HEK293 (cell line): ENCODE data around the gene AZIN2.

Experiments used
- CTCF ChIA-PET: fragments of 350-600 bp; formaldehyde crosslinking; extraction: SDS; loops from one replicate; lab custom pipeline; 2021; ENCODE audit warnings: antibody characterized with exemption; lab: Yijun Ruan, JAX
- POLR2A ChIA-PET: fragments of 300-600 bp; formaldehyde crosslinking; extraction: SDS; loops from one replicate; lab custom pipeline; 2020; ENCODE audit warnings: antibody characterized with exemption, inconsistent platforms; lab: Yijun Ruan, JAX
- H3K27ac ChIP-seq: fragments of 200-500 bp; sonication (Bioruptor generic); 2 replicates; pipeline ENCODE4 v1.5.1; 2014; ENCODE audit warnings: low read depth, low read length, control low read depth, inconsistent platforms; ENCODE audit errors: extremely low read depth
- H3K36me3 ChIP-seq, 2 experiments: fragments of 200-500 bp in 1 of 2; sonication (Bioruptor generic) in 1 of 2; 1 replicate in 1 of 2; 2 replicates in 1 of 2; pipeline ENCODE4 v1.5.1; 2014 to 2017; ENCODE audit warnings: inconsistent platforms in 2 of 2, low read length in 2 of 2; ENCODE audit not compliant: control insufficient read depth in 2 of 2, insufficient read depth in 1 of 2
- H3K4me1 ChIP-seq: fragments of 200-500 bp; sonication (Bioruptor generic); 2 replicates; pipeline ENCODE4 v1.5.1; 2014; ENCODE audit warnings: mild to moderate bottlenecking, low read length, inconsistent platforms; ENCODE audit not compliant: control insufficient read depth, insufficient read depth
- H3K4me3 ChIP-seq: 2 replicates; pipeline ENCODE4 v1.5.1; 2011; ENCODE audit warnings: low read depth, mild to moderate bottlenecking, control low read depth, low read length, moderate library complexity
- H3K9me3 ChIP-seq: fragments of 200-500 bp; sonication (Bioruptor generic); 2 replicates; pipeline ENCODE4 v1.5.1; 2014; ENCODE audit warnings: low read depth, low read length, inconsistent platforms; ENCODE audit not compliant: control insufficient read depth, insufficient read depth
- GLIS2 ChIP-seq: fragments of 450-650 bp; formaldehyde crosslinking; IDR thresholded peaks from 2 replicates; pipeline ENCODE4 v1.5.1; 2016; ENCODE audit warnings: missing biosample characterization, missing genetic modification characterization
- PRDM6 ChIP-seq: fragments of 450-650 bp; formaldehyde crosslinking; IDR thresholded peaks from 2 replicates; pipeline ENCODE4 v1.5.1; 2017; ENCODE audit warnings: missing biosample characterization, missing genetic modification characterization
- ZIC2 ChIP-seq: fragments of 450-650 bp; formaldehyde crosslinking; IDR thresholded peaks from 2 replicates; pipeline ENCODE4 v1.5.1; 2016; ENCODE audit warnings: missing biosample characterization, missing genetic modification characterization
- ZNF157 ChIP-seq: fragments of 450-650 bp; formaldehyde crosslinking; IDR thresholded peaks from 2 replicates; pipeline ENCODE4 v1.5.1; 2016; ENCODE audit warnings: missing biosample characterization, missing genetic modification characterization
- ZNF24 ChIP-seq: fragments of 450-650 bp; formaldehyde crosslinking; IDR thresholded peaks from 2 replicates; pipeline ENCODE4 v1.5.1; 2016; ENCODE audit warnings: missing biosample characterization, missing genetic modification characterization
- ZNF571 ChIP-seq: fragments of 450-650 bp; formaldehyde crosslinking; IDR thresholded peaks from 2 replicates; pipeline ENCODE4 v1.5.0; 2017; ENCODE audit warnings: missing biosample characterization, missing genetic modification characterization
- ZNF639 ChIP-seq: fragments of 450-650 bp; formaldehyde crosslinking; IDR thresholded peaks from 2 replicates; pipeline ENCODE4 v1.5.1; 2016; ENCODE audit warnings: missing biosample characterization, missing genetic modification characterization
- ZNF701 ChIP-seq: fragments of 450-650 bp; formaldehyde crosslinking; IDR thresholded peaks from 2 replicates; pipeline ENCODE4 v1.5.1; 2016; ENCODE audit warnings: missing biosample characterization, missing genetic modification characterization
- ZNF768 ChIP-seq: fragments of 450-650 bp; formaldehyde crosslinking; IDR thresholded peaks from 2 replicates; pipeline ENCODE4 v1.5.1; 2018; ENCODE audit warnings: missing biosample characterization, mild to moderate bottlenecking, missing genetic modification characterization
- ZNF791 ChIP-seq: fragments of 450-650 bp; formaldehyde crosslinking; IDR thresholded peaks from 2 replicates; pipeline ENCODE4 v1.5.1; 2016; ENCODE audit warnings: missing biosample characterization, missing genetic modification characterization
- ZNF837 ChIP-seq: fragments of 450-650 bp; formaldehyde crosslinking; IDR thresholded peaks from 2 replicates; pipeline ENCODE4 v1.5.1; 2016; ENCODE audit warnings: missing biosample characterization, missing genetic modification characterization
- ZXDB ChIP-seq: fragments of 450-650 bp; formaldehyde crosslinking; IDR thresholded peaks from 2 replicates; pipeline ENCODE4 v1.5.1; 2016; ENCODE audit warnings: missing biosample characterization, missing genetic modification characterization
- TF ChIP-seq, protein P1 (sequence below): fragments of 450-650 bp; formaldehyde crosslinking; IDR thresholded peaks from 2 replicates; pipeline ENCODE4 v1.5.0; 2017; ENCODE audit warnings: missing biosample characterization, missing genetic modification characterization, borderline replicate concordance
- TF ChIP-seq, protein P2 (sequence below): fragments of 450-650 bp; formaldehyde crosslinking; IDR thresholded peaks from 2 replicates; pipeline ENCODE4 v1.5.1; 2016; ENCODE audit warnings: missing biosample characterization, missing genetic modification characterization
- TF ChIP-seq, protein P3 (sequence below): fragments of 450-650 bp; formaldehyde crosslinking; IDR thresholded peaks from 2 replicates; pipeline ENCODE4 v1.5.1; 2016; ENCODE audit warnings: missing biosample characterization, missing genetic modification characterization

The AZIN2 gene

DNA sequence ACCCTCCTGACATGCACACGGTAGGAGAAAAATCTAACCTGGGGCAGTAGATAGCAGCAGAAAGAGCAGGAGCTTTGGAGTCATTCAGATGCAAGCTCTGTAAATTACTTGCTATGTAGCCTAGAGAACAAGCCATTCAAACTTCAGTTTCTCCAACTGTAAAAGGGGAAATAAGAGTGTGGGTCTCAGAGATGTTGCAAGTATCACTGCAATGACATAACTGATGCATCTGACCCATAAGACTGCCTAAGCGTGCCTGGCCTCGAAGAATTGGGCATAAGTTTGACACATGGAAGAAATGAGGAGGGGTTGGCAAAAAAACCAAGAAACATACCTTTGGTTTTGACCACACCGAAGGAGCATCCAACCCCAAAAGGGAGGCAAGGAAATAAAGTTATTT lies 49.4 kb upstream of the AZIN2 start:
- POLR2A ChIA-PET, result interaction anchor here (0.8 to 1.5 kb wide), 2 partner anchors 23 to 67 kb away, joined by 3 to 4 read pairs; partner anchors contain the start of gene RNF19B
- CTCF ChIA-PET, result interaction anchor here (1.1 to 1.2 kb wide), 2 partner anchors 23 to 98 kb away, joined by 4 read pairs; no protein-coding TSS in a partner anchor

DNA sequence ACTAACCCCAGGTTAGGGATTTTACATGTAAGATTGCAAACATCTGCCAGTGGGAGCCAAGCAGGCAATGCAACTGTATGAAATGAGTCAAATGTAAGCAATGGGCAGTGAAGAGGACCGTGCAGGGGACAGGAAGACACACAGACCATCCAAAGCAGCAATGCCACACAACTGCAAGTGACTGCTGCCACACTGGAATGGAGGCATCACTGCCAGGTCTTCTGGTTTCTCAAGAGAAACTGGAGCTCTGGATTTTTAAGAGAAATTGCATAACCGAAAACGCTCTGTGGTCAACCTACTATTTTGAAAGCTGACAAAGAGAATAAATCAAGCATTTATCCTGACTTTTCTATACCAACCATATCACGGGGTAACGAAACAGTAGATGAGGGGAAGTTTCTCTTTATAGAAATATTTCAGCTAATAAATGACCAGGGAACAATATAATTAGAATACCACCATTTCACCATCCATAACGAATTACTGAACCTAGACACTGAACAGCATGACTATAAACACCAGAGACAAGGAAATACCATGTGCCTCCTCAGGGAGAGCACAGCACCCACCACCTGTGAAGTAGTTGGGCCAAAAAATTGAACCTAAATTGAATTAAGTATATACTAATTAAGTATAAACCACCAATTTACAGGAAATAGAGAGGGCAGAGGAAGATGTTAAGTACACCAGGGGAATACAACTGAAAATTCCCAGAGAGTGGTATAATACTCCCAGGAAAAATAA lies 48.7 kb upstream of the AZIN2 start:
- CTCF ChIA-PET, result interaction anchor here (1.2 to 3.2 kb wide), 2 partner anchors 22 to 23 kb away, joined by 4 to 14 read pairs; no protein-coding TSS in a partner anchor
- no peak overlapping the region for H3K4me3 ChIP-seq
- H3K36me3 ChIP-seq, result peaks cover 0 to 72% of the 10 kb centered on the region in 2 experiments; a peak in 2 of 3 replicates
- H3K27ac ChIP-seq, result no peak overlapping the region
- no peaks in the 10 kb centered on the region for H3K9me3 ChIP-seq
- TF ChIP-seq ZNF768 (tag by site-specific recombination), result no peak
- 0 out of 2 replicates have a peak, but pooled peaks have one; percentile 8 for TF ChIP-seq PRDM6 (tag by site-specific recombination)
- TF ChIP-seq, protein P1, sequence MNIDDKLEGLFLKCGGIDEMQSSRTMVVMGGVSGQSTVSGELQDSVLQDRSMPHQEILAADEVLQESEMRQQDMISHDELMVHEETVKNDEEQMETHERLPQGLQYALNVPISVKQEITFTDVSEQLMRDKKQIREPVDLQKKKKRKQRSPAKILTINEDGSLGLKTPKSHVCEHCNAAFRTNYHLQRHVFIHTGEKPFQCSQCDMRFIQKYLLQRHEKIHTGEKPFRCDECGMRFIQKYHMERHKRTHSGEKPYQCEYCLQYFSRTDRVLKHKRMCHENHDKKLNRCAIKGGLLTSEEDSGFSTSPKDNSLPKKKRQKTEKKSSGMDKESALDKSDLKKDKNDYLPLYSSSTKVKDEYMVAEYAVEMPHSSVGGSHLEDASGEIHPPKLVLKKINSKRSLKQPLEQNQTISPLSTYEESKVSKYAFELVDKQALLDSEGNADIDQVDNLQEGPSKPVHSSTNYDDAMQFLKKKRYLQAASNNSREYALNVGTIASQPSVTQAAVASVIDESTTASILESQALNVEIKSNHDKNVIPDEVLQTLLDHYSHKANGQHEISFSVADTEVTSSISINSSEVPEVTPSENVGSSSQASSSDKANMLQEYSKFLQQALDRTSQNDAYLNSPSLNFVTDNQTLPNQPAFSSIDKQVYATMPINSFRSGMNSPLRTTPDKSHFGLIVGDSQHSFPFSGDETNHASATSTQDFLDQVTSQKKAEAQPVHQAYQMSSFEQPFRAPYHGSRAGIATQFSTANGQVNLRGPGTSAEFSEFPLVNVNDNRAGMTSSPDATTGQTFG (tag by site-specific recombination), result no peak
- TF ChIP-seq ZXDB, result no peak
- TF ChIP-seq, protein P2, sequence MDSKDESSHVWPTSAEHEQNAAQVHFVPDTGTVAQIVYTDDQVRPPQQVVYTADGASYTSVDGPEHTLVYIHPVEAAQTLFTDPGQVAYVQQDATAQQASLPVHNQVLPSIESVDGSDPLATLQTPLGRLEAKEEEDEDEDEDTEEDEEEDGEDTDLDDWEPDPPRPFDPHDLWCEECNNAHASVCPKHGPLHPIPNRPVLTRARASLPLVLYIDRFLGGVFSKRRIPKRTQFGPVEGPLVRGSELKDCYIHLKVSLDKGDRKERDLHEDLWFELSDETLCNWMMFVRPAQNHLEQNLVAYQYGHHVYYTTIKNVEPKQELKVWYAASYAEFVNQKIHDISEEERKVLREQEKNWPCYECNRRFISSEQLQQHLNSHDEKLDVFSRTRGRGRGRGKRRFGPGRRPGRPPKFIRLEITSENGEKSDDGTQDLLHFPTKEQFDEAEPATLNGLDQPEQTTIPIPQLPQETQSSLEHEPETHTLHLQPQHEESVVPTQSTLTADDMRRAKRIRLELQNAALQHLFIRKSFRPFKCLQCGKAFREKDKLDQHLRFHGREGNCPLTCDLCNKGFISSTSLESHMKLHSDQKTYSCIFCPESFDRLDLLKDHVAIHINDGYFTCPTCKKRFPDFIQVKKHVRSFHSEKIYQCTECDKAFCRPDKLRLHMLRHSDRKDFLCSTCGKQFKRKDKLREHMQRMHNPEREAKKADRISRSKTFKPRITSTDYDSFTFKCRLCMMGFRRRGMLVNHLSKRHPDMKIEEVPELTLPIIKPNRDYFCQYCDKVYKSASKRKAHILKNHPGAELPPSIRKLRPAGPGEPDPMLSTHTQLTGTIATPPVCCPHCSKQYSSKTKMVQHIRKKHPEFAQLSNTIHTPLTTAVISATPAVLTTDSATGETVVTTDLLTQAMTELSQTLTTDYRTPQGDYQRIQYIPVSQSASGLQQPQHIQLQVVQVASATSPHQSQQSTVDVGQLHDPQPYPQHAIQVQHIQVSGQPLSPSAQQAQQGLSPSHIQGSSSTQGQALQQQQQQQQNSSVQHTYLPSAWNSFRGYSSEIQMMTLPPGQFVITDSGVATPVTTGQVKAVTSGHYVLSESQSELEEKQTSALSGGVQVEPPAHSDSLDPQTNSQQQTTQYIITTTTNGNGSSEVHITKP (tag by site-specific recombination), result peak; percentile 54; the same call in 1 of the 2 replicates
- TF ChIP-seq ZNF639 (tag by site-specific recombination), result no peak
- TF ChIP-seq, protein P3, sequence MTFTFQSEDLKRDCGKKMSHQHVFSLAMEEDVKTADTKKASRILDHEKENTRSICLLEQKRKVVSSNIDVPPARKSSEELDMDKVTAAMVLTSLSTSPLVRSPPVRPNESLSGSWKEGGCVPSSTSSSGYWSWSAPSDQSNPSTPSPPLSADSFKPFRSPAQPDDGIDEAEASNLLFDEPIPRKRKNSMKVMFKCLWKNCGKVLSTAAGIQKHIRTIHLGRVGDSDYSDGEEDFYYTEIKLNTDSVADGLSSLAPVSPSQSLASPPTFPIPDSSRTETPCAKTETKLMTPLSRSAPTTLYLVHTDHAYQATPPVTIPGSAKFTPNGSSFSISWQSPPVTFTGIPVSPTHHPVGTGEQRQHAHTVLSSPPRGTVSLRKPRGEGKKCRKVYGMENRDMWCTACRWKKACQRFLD (tag by site-specific recombination), result no peak
- peaks cover 14% of the 10 kb centered on the region for H3K4me1 ChIP-seq
- POLR2A ChIA-PET, result interaction anchor here (0.7 kb wide), 1 partner anchor 142 kb away, joined by 6 read pairs; no protein-coding TSS in a partner anchor

More for the DNA sequence above, 49.4 kb upstream of the AZIN2 start:
- Histone ChIP-seq H3K36me3 (peaks cover 0 to 72% of the 10 kb centered on the region in 2 experiments; a peak in 2 of 3 replicates), H3K9me3 (no peaks in the 10 kb centered on the region), H3K4me3 (no peak overlapping the region), H3K27ac (no peak overlapping the region), H3K4me1 (peaks cover 14% of the 10 kb centered on the region)
- TF ChIP-seq ZIC2 (tag by site-specific recombination), result no peak
- no peak for TF ChIP-seq ZNF791 (tag by site-specific recombination)
- no peak for TF ChIP-seq ZNF701
- no peak for TF ChIP-seq GLIS2 (tag by site-specific recombination)
- TF ChIP-seq ZNF157 (tag by site-specific recombination), result no peak
- no peak for TF ChIP-seq ZNF24 (tag by site-specific recombination)
- TF ChIP-seq ZNF571 (tag by site-specific recombination), result no peak
- TF ChIP-seq ZNF837, result no peak
